ENCODE measurements around the gene RERG. TPM values are rescaled to one million over a fixed set of nuclear protein-coding genes. Genes with fewer than 3 reads are reported as not detected.

The RERG gene
- polyA plus RNA-seq, 1 donor from 2014 or later: 0.87 TPM

GRCh38 chr12:15201056-15201455 is 20.2 kb downstream of the RERG start (continued):
- TF ChIP-seq CTCF (IDR thresholded peaks at IDR 0.05; ENCODE audit: poor library complexity, severe bottlenecking) (no peak), TAF1 (IDR thresholded peaks at IDR 0.05; ENCODE audit: low read depth) (no peak)

- no peak for TF ChIP-seq REST (IDR thresholded peaks at IDR 0.05; ENCODE audit: borderline replicate concordance)
- no peak for TF ChIP-seq CTCF (IDR thresholded peaks at IDR 0.05; ENCODE audit: poor library complexity, severe bottlenecking)
- no peak for TF ChIP-seq TAF1 (IDR thresholded peaks at IDR 0.05; ENCODE audit: low read depth)
- TF ChIP-seq RAD21 (conservative IDR thresholded peaks at IDR 0.05): no peak
- TF ChIP-seq EP300 (conservative IDR thresholded peaks at IDR 0.05; ENCODE audit: poor library complexity, severe bottlenecking): no peak
- Histone ChIP-seq H4K20me1 (ENCODE audit: insufficient read depth) (no peaks in the 10 kb centered on the region), H3K79me2 (replicated peaks; ENCODE audit: insufficient read depth, low read length) (no peaks in the 10 kb centered on the region), H3K9me3 (ENCODE audit: low read length) (no peaks in the 10 kb centered on the region), H3K36me3 (ENCODE audit: insufficient read depth, low read length) (no peaks in the 10 kb centered on the region), H3F3A (ENCODE audit: insufficient read depth, low read length, poor library complexity, severe bottlenecking) (no peaks in the 10 kb centered on the region), H2AFZ (ENCODE audit: low read depth, low read length) (no peak overlapping the region), H3K27me3 (ENCODE audit: insufficient read depth, low read depth, low read length) (no peaks in the 10 kb centered on the region), H3K4me3 (ENCODE audit: low read length) (no peak overlapping the region), H3K4me2 (ENCODE audit: low read length) (no peak overlapping the region), H3K9me2 (ENCODE audit: insufficient read depth, low read length) (no peaks in the 10 kb centered on the region), H3K9ac (ENCODE audit: low read length) (no peak overlapping the region), H3K27ac (ENCODE audit: low read length) (no peak overlapping the region)
Observed at GRCh38 chr12:15200641-15201040, 20.6 kb downstream of the RERG start.

- Histone ChIP-seq H4K20me1 (ENCODE audit: insufficient read depth) (no peaks in the 10 kb centered on the region), H3F3A (ENCODE audit: insufficient read depth, low read length, poor library complexity, severe bottlenecking) (no peaks in the 10 kb centered on the region), H3K27ac (ENCODE audit: low read length) (no peak overlapping the region), H3K36me3 (ENCODE audit: insufficient read depth, low read length) (no peaks in the 10 kb centered on the region), H2AFZ (ENCODE audit: low read depth, low read length) (no peak overlapping the region), H3K79me2 (replicated peaks; ENCODE audit: insufficient read depth, low read length) (no peaks in the 10 kb centered on the region), H3K4me2 (ENCODE audit: low read length) (no peak overlapping the region), H3K27me3 (ENCODE audit: insufficient read depth, low read depth, low read length) (no peaks in the 10 kb centered on the region), H3K4me3 (ENCODE audit: low read length) (no peak overlapping the region), H3K9me3 (ENCODE audit: low read length) (no peaks in the 10 kb centered on the region), H3K9ac (ENCODE audit: low read length) (no peak overlapping the region), H3K9me2 (ENCODE audit: insufficient read depth, low read length) (no peaks in the 10 kb centered on the region)
- TF ChIP-seq MXI1 (conservative IDR thresholded peaks at IDR 0.05; ENCODE audit: poor library complexity, severe bottlenecking) (no peak), EZH2 (IDR thresholded peaks at IDR 0.05; ENCODE audit: borderline replicate concordance, insufficient read depth, low read length, poor library complexity, severe bottlenecking) (no peak), CTCF (IDR thresholded peaks at IDR 0.05; ENCODE audit: poor library complexity, severe bottlenecking) (no peak), TAF1 (IDR thresholded peaks at IDR 0.05; ENCODE audit: low read depth) (no peak), REST (IDR thresholded peaks at IDR 0.05; ENCODE audit: borderline replicate concordance) (no peak), POLR2AphosphoS5 (IDR thresholded peaks at IDR 0.05) (no peak), EP300 (conservative IDR thresholded peaks at IDR 0.05; ENCODE audit: poor library complexity, severe bottlenecking) (no peak), SMC3 (conservative IDR thresholded peaks at IDR 0.05; ENCODE audit: poor library complexity) (no peak), RAD21 (conservative IDR thresholded peaks at IDR 0.05) (no peak)
Observed at GRCh38 chr12:15199930-15200329, 21.3 kb downstream of the RERG start.

Data from neural cell (in vitro differentiated cells).